Left ventricle myocardium superior (tissue), 1 donor: ENCODE data around the gene TBATA. TPM values are rescaled to one million over a fixed set of nuclear protein-coding genes. Genes with fewer than 3 reads are reported as not detected.

Source experiments
- ATAC-seq: fragments of 200-7000 bp; cut with Tn5 transposase; one replicate; pipeline ENCODE4 v1.9.1; 2020; ENCODE audit warnings: mild to moderate bottlenecking, moderate library complexity
- DNase-seq: peaks from one replicate; pipeline ENCODE4 v3.0.0-alpha.2; 2020
- intact Hi-C: fragments of 100-400 bp; cut with micrococcal nuclease; formaldehyde crosslinking; loops from one replicate; pipeline ENCODE4 v1.11.0; 2022
- total RNA-seq: library from RNA; stranded (reverse); fragmentation: NEBNext Ultra II Directional; extraction: Animal tissue kit (Norgen Biotek cat#: 25700); gene quantifications from one replicate; pipeline ENCODE4 v1.2.1, GENCODE V29; 2021
- donor health status: DM: no; HTN: yes; CAD: no; lungs with severe emphysema.

The TBATA gene
- total RNA-seq, 1 donor from 2014 or later: not detected

DNA sequence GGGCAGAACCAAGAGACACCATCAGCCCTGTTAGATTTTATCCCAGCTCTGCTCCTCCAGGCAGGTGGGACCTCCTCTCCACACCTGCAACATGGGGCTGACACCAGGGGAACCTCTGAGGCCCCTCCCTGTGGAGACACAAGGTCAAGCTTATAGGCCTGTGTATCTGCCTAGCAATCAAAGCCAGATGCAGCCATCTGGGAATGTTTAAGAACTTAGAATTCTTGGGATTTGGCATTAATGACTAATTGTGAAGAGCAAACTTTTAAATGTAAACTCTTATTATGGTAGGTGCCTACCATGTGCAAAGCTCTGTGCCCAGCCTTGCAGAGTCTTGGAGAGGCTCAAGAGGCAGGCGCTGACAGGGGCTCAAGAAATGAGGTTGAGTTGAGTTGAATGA is 52.1 kb downstream of the TBATA start:
- intact Hi-C loops: no loop called here
- DNase-seq: no peak

DNA sequence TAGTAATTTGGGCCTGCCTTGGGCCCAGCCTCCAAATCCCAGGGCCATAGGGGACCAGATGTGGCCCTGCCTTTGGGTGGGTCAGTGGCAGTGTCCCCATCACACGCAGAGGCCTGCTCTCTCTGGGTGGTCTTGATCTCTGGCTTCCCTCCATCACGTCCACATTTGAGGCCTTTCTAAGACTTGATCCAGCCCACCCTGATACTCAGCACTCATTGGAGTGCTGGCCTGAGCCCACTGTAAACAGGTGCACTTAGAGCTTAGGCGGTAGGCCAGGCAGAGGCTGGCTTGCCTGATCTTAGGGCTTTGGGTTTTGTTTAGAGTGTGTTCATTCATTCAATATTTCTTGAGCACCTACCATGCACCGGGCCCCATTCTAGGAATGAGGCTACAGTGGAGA is 52.6 kb downstream of the TBATA start:
- intact Hi-C loops: no loop called here
- DNase-seq: no peak
- ATAC-seq: no peak

More for the DNA sequence above, 52.1 kb downstream of the TBATA start:
- ATAC-seq: no peak

DNA sequence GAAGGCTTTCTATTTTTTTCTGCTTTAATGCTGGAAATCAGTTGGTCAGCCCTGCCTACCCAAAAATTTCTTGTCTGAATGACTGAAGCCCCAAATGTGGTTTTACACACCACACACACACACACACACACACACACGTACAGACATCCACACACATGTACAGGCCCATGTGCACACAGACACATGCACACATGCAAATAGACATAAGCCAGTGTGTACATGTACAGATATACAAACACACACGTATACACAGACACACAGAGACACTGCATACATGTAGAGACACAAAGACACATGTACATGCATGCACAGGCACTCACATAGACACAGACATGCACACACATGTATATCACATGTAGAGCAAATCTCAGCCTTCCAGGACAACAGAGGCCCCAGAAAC is 54.2 kb downstream of the TBATA start:
- ATAC-seq: no peak
- DNase-seq: no peak
- intact Hi-C loops: no loop called here

DNA sequence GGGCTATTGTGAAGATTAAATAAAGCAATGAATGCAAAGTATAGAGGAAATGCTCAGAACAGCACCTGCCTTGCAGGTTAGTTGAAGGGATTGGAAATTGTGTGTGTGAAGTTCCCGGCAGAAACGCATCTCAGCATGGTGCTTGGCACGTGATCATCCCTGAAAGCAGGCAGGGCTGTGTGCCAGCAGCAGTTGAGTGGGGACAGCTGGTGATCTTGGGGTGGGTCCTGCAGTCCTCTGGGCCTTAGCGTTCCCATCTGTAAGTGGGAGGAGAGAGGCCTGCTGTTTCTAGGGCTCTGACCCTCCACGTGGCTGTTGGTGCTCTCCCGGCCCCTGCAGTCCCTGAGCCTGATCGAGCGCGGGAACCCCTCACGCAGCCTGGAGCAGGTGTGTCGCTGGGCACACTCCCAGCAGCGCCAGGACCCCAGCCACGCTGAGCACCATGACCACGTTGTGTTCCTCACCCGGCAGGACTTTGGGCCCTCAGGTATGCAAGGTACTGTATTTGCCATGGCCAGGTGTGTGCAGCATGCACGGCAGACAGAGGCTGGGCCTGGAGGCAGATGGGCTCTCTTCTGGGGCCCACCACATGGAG is 55.3 kb downstream of the TBATA start:
- intact Hi-C loops: no loop called here
- ATAC-seq (peak; percentile 44), DNase-seq (peak; percentile 56)

DNA sequence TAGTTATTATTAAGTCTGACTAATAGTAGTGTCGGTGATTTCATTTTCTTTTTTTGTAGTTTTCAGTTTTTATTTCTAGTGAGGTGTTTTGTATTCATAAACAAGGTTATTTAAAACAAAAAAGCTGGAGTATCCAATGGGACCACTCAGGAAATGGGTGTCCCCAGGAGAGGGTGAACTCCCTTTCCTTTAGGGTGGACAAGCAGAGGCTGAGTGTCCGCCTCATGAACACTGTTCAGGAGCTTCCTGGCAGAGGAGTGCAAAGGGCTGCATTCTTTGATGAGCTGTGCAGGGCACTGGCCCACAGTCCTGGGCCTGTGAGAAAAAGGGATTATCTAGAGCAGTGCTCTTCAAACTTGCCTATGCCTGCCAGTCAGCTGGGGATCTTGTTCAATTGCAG is 56.8 kb downstream of the TBATA start:
- intact Hi-C loops: no loop called here
- ATAC-seq: peak; percentile 42
- DNase-seq: no peak

DNA sequence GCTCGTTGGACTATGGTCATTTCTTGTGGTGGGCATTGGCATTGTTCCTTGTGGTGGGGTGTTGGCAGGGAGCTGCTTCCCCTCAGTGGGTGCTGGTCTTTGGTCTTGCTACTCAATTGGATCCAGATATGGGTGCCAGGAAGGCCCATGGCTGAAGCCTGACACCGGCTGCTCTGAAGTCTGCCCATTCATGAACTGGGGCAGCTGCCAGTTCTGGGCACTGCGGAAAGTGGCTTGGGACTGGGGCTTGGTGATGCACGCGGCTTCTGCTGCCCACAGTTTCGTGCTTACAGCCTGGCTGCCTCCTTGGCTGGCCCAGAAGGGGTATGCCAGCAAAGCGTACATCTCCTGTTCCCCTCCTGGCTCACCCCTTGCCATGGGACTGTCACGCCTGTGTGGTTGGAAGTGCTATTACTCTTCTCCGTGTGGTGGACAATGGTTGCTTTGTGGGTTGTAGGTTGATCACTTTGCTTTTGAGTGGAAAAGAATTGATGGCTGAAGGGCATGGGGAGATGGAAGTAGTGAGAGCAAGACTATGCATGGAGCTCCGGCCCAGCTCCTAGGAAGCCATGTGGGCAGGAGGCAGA is 58.2 kb downstream of the TBATA start:
- intact Hi-C loops: no loop called here
- ATAC-seq (no peak), DNase-seq (no peak)

DNA sequence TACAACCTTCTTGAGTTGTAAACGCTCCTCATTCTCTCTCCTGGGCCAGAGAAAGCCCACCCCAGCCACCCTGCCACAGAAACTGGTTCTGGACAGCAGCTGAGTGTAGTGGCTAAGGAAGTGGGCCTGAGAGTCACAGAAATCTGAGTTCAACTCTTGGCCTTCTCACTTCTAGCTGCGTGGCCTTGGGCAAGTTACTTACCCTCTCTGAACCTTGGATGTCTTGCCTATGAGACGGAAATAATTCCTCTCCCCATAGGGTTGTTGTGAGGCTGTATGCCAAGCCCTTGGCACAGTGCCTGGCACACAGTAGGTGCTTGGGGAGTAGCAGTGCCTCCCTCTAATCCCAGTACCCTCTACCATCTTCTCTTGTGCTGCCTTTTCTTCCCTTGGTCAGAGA is 61.4 kb downstream of the TBATA start:
- intact Hi-C loops: no loop called here
- ATAC-seq (no peak), DNase-seq (no peak)

DNA sequence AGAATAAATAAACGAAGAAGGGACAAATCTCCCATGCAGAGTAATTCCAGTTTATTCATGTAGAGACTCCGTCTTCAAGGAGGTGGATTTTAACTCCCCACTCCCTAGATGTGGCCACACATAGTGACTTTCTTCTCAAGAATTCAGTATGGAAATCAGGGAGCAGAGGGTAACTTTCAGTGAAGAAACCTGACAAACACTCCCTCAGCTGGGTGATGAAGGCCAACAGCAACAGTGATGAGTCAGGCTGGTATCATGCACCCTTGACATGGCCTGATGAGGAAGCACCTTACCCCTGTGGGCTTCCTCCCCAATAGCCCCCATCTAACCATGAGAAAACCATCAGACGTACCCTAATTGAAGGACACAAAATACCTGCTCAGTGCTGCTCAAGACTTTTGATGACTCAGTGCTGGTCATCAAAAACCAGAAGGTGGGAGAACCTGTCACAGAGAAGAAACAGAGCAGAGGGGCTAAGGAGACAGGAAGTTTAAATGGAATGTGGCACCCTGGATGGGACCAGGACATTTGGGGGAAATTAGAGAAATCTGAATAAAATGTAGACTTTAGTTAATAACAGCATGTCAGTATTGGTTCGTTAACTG is 62.3 kb downstream of the TBATA start:
- intact Hi-C loops: no loop called here
- no peak for DNase-seq
- no peak for ATAC-seq

Other genes with a start within 250 kb of the TBATA start
- 3.2 TPM for gene PRF1, start 182.6 kb downstream of the TBATA start, total RNA-seq
- 0.10 TPM for gene ADAMTS14, start 112.9 kb downstream of the TBATA start, total RNA-seq
- gene SGPL1, start 30.6 kb upstream of the TBATA start, total RNA-seq: 15.3 TPM
- gene PCBD1, start 103.2 kb upstream of the TBATA start, total RNA-seq: 172 TPM